Occipital lobe (tissue), 2 donors: ENCODE results near the gene JMY. TPM values are rescaled to one million over a fixed set of nuclear protein-coding genes. Genes with fewer than 3 reads are reported as not detected.

Experiments
- DNase-seq: peaks from one replicate; lab custom pipeline; 2025; lab: John Stamatoyannopoulos, UW
- total RNA-seq: library from RNA; depleted of rRNA; stranded (reverse); fragments of >200 nt; gene quantifications from one replicate; pipeline ENCODE4 v1.2.3, GENCODE V29; 2014

Gene JMY
- total RNA-seq = 48.7 TPM

- peak; percentile 82 for DNase-seq
Measured at GRCh38 chr5:79235634-79236361, at the start of gene JMY. JMY (plus strand) TSS chr5:79236131; CDS start chr5:79236651, 520 bp downstream.

- DNase-seq = no peak
Measured at GRCh38 chr5:79186455-79186854, 49.5 kb upstream of the JMY start.

GRCh38 chr5:79189439-79190234, 46.3 kb upstream of the JMY start:
- DNase-seq = no peak

GRCh38 chr5:79190235-79190529, 45.7 kb upstream of the JMY start:
- no peak for DNase-seq

- no peak for DNase-seq
Measured at GRCh38 chr5:79191457-79191856, 44.5 kb upstream of the JMY start.

- DNase-seq = no peak
Measured at GRCh38 chr5:79193643-79194042, 42.3 kb upstream of the JMY start.

GRCh38 chr5:79200573-79201183, 35.3 kb upstream of the JMY start:
- DNase-seq = no peak

GRCh38 chr5:79201206-79201605, 34.7 kb upstream of the JMY start:
- no peak for DNase-seq

GRCh38 chr5:79202076-79202475, 33.9 kb upstream of the JMY start:
- DNase-seq = no peak

GRCh38 chr5:79205965-79206364, 30.0 kb upstream of the JMY start:
- no peak for DNase-seq

GRCh38 chr5:79206541-79206940, 29.4 kb upstream of the JMY start:
- DNase-seq = no peak

GRCh38 chr5:79209505-79209904, 26.4 kb upstream of the JMY start:
- no peak for DNase-seq

GRCh38 chr5:79224286-79224984, 11.5 kb upstream of the JMY start:
- no peak for DNase-seq

- DNase-seq = no peak
Measured at GRCh38 chr5:79225026-79225425, 10.9 kb upstream of the JMY start.

GRCh38 chr5:79225441-79225840, 10.5 kb upstream of the JMY start:
- DNase-seq = no peak

GRCh38 chr5:79227484-79228025, 8.4 kb upstream of the JMY start:
- DNase-seq = no peak

GRCh38 chr5:79229357-79230174, 6.4 kb upstream of the JMY start:
- DNase-seq = no peak

GRCh38 chr5:79235261-79235633, 684 bp upstream of the JMY start:
- no peak for DNase-seq

GRCh38 chr5:79236362-79236969, 535 bp downstream of the JMY start:
- no peak for DNase-seq

GRCh38 chr5:79236970-79237739, 1.2 kb downstream of the JMY start:
- DNase-seq = no peak
